Measurements from ENCODE around the gene SMIM38.
"Not testable (repeated sequence)": the region's sequence is repeated elsewhere in the genome, so short reads cannot be mapped to it uniquely, and the experiment has no call there.

Gene SMIM38

GRCh38 chr11:69133251-69133650, 22.5 kb upstream of the SMIM38 start:
- H3K27ac ChIP-seq: no peak overlapping the region
- TF ChIP-seq ZFX (IDR thresholded peaks at IDR 0.05; ENCODE audit: borderline replicate concordance) (no peak), CTCF (IDR thresholded peaks at IDR 0.05) (no peak)

DNA sequence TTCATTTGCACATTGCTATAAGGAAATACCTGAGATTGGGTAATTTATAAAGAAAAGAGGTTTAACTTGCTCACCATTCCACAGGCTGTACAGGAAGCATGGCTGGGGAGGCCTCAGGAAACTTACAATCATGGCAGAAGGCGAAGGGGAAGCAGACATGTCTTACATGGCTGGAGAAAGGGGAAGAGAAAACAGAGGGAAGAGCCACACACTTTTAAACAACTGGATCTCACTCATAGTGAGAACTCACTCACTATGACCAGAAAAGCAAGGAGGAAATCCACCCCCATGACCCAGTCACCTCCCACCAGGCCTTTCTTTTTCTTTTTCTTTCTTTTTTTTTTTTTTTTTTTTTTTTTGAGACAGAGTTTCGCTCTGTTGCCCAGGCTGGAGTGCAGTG, 21.6 kb upstream of the SMIM38 start:
- H3K27ac ChIP-seq: not testable (repeated sequence)

DNA sequence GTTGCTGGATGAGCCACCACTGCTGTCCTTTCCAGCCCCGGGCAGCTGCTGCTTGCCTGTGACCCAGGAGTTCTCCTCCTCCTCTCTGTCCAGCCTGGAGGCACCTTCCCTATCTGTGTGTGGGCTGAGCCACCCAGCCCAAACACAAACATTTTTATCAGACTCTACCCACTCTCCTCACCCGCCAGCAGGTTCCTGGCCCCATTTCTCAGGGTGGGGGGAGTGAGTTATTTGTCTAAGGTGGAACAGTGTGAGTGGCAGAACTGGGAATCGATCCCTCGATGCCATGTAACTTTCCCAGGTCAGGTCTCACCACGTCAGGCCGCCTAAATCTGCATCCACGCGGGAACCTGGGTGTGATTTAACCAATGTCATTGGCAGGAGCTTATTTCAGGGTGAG, 20.8 kb upstream of the SMIM38 start:
- TF ChIP-seq ZFX (IDR thresholded peaks at IDR 0.05; ENCODE audit: borderline replicate concordance) (no peak), CTCF (IDR thresholded peaks at IDR 0.05) (no peak)
- no peak overlapping the region for H3K27ac ChIP-seq

GRCh38 chr11:69135420-69136363, 20.0 kb upstream of the SMIM38 start:
- H3K27ac ChIP-seq: no peak overlapping the region

GRCh38 chr11:69136471-69136870, 19.3 kb upstream of the SMIM38 start:
- H3K27ac ChIP-seq: no peak overlapping the region
- no peak for TF ChIP-seq CTCF (IDR thresholded peaks at IDR 0.05)
- no peak for TF ChIP-seq ZFX (IDR thresholded peaks at IDR 0.05; ENCODE audit: borderline replicate concordance)

More at GRCh38 chr11:69135420-69136363, 20.0 kb upstream of the SMIM38 start:
- no peak for TF ChIP-seq ZFX (IDR thresholded peaks at IDR 0.05; ENCODE audit: borderline replicate concordance)
- no peak for TF ChIP-seq CTCF (IDR thresholded peaks at IDR 0.05)

GRCh38 chr11:69137151-69137844, 18.4 kb upstream of the SMIM38 start:
- no peak for TF ChIP-seq ZFX (IDR thresholded peaks at IDR 0.05; ENCODE audit: borderline replicate concordance)
- no peak for TF ChIP-seq CTCF (IDR thresholded peaks at IDR 0.05)
- H3K27ac ChIP-seq: no peak overlapping the region

GRCh38 chr11:69138265-69138664, 17.5 kb upstream of the SMIM38 start:
- H3K27ac ChIP-seq: no peak overlapping the region
- TF ChIP-seq ZFX (IDR thresholded peaks at IDR 0.05; ENCODE audit: borderline replicate concordance): no peak
- no peak for TF ChIP-seq CTCF (IDR thresholded peaks at IDR 0.05)

- H3K27ac ChIP-seq: not testable (repeated sequence)
These were observed 15.6 kb upstream of the SMIM38 start for GRCh38 chr11:69140161-69140560.
